ENCODE measurements around the gene ENOX2.

GRCh38 chrX:130834149-130834548, 68.9 kb downstream of the ENOX2 start:
- TF ChIP-seq CTCF (conservative IDR thresholded peaks at IDR 0.05 in 1 of 2, IDR thresholded peaks at IDR 0.05 in 1 of 2; ENCODE audit: low read depth in 1 of 2, low read length in 2 of 2) (no peak), EZH2 (IDR thresholded peaks at IDR 0.05; ENCODE audit: low read length, missing control alignments) (no peak)

Data from fibroblast of lung (primary cell).